Measurements from ENCODE around the gene USP34.

The USP34 gene

DNA sequence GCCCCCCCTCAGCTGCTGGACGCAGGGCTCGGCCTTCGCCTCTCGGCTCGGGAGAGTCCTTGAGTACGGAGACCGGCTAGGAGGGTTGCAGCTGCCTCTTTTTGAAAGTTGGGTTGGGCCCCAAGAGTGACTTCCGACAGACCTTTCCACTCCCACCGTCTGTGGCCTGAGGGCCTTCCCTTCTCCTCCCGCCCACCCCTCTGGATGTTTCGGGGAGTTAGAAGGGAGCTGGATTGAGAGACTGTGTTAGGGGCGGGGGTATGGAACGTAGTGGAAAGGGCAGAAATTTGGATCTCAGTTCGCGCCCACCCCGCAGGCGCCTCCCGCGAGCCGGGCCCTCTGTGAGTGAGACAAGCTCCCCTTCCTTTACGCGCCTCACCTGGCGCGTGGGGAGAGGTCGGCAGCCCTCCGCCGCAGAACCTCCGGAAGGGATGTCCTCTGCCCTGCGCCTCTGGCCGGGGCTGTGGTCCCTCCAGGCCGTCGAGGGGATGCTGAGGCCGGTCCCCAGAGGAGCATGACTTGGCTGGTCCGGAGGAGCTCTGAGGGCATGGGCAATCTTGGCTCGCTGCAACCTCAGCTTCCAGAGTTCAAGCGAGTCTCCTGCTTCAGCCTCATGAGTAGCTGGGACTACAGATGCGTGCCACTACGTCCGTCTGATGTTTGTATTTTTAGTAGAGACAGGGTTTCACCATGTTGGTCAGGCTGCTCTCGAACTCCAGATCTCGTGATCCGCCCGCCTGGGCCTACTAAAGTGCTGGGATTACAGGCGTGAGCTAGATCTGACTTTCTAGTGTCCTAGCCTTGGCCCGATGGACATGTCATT lies 292.9 kb downstream of the USP34 start:
- in situ Hi-C loops (cut with HindIII; ENCODE audit: low sequenced_read_pairs) = no loop called here
- TF ChIP-seq, protein P1, sequence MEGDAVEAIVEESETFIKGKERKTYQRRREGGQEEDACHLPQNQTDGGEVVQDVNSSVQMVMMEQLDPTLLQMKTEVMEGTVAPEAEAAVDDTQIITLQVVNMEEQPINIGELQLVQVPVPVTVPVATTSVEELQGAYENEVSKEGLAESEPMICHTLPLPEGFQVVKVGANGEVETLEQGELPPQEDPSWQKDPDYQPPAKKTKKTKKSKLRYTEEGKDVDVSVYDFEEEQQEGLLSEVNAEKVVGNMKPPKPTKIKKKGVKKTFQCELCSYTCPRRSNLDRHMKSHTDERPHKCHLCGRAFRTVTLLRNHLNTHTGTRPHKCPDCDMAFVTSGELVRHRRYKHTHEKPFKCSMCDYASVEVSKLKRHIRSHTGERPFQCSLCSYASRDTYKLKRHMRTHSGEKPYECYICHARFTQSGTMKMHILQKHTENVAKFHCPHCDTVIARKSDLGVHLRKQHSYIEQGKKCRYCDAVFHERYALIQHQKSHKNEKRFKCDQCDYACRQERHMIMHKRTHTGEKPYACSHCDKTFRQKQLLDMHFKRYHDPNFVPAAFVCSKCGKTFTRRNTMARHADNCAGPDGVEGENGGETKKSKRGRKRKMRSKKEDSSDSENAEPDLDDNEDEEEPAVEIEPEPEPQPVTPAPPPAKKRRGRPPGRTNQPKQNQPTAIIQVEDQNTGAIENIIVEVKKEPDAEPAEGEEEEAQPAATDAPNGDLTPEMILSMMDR (IDR thresholded peaks at IDR 0.05; ENCODE audit: low read depth, low read length) = no peak
- peak overlapping the region; percentile 57 for H3K4me3 ChIP-seq (ENCODE audit: low read depth, low read length)
- DNase-seq (ENCODE audit: low read depth, low spot score) = no peak

DNA sequence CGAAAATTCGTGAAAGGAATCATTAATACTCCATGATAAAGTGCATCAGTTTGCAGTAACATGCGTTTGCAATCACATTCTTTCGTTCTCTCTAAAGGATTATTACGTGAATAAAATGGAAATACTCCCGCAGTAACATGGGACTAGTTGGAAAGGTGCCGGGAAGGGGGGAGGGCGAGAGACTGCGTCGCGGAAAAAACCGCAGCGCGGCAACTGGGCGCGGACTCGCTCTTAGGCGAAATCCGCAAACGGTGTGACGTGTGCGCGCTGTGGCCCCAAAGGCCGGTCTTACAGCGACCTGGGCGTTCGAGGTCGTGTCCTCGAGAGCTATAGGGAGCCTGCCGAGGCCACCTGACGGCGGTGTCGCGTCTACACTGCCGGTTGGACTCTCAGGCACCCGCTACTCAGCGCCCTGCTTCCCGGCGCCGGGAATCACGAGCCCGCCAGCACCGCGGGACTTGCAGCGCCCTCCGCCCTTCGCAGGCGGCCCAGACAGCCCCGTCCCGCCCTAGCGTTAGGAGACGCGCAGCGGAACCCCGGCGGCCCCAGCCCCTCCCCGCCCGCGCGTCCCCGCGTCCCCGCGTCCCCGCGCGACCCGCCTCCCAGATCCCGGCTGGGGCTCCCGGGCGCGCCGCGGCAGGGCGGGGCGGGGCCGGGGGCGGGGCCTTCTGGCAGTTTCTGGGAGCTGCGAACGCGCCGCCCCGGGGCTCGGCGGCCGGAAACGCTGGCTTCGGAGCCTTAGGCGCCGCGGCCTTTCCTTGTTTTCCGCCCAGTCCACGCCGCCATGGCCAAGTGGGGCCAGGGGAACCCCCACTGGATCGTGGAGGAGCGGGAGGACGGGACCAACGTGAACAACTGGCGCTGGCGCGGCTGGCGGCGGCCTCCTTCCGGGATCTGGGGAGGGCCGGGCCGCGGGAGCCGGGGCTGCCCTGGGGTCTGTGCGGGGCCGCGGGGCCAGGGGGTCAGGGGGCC lies 293.8 kb downstream of the USP34 start:
- peak overlapping the region; percentile 67 for H3K4me3 ChIP-seq (ENCODE audit: low read depth, low read length)
- peak; percentile 93 for DNase-seq (ENCODE audit: low read depth, low spot score)
- in situ Hi-C loops (cut with HindIII; ENCODE audit: low sequenced_read_pairs) = no loop called here
- TF ChIP-seq, protein P1 (IDR thresholded peaks at IDR 0.05; ENCODE audit: low read depth, low read length) = no peak

DNA sequence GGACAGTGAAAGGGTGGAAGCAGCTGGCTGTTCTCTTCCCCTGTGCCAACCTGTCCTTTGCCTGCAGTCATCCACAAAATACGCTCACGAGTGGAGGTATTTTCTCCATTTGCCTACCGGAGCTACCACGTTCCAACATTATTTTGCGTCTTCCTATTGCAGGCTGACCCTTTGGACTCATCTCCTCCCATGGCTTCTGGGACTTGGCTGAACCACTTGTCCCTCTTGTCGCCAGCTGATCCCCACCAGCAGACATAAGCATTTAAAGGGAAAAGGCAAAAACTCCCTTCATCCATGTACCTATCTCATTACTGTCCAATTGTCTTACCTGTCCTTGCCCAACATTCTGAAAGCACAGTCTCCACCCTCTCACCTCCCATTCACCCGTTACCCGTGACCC lies 295.9 kb downstream of the USP34 start:
- in situ Hi-C loops (cut with HindIII; ENCODE audit: low sequenced_read_pairs) = no loop called here
- TF ChIP-seq, protein P1 (IDR thresholded peaks at IDR 0.05; ENCODE audit: low read depth, low read length) = no peak
- no peak overlapping the region for H3K4me3 ChIP-seq (ENCODE audit: low read depth, low read length)
- no peak for DNase-seq (ENCODE audit: low read depth, low spot score)

DNA sequence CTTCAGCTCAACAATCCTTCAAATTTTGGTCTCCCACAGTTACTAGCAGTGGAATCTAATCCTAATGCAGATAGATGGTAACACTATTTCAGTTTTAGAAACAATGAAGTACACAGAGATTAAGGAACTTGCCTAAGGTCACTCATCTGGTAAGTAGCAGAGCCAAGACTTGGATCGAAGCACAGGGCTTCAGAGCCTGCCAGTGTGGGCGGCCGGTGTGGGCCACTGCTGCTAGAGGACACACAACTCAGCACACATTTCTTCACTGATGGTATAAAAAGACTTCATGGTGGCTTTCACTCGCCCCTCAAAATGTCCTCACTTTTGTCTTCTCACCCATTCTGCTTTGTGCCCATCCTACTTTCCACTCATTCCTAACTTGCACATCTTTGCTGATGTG lies 297.8 kb downstream of the USP34 start:
- DNase-seq (ENCODE audit: low read depth, low spot score) = no peak
- H3K4me3 ChIP-seq (ENCODE audit: low read depth, low read length) = no peak overlapping the region
- TF ChIP-seq, protein P1 (IDR thresholded peaks at IDR 0.05; ENCODE audit: low read depth, low read length) = no peak
- in situ Hi-C loops (cut with HindIII; ENCODE audit: low sequenced_read_pairs) = no loop called here

DNA sequence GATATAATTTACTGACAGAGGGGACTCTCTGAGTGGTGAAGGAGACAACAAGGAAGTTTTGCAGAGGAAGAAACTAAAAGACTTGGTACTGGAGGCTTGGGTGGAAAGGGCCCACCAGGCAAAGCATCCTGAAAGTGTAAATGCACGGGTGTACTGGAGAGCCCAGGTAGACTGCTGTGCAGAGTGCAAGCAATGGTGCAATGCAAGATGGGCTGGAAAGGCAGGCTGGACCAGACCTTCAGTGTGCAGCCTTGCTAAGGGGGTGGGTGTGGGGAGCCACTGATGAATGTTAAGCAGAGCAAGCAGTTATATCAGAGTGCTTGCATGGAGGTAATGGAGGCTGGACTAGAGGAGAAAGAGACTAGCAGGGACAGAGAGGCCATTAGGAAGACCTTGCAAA lies 298.2 kb downstream of the USP34 start:
- H3K4me3 ChIP-seq (ENCODE audit: low read depth, low read length) = no peak overlapping the region
- DNase-seq (ENCODE audit: low read depth, low spot score) = no peak
- in situ Hi-C loops (cut with HindIII; ENCODE audit: low sequenced_read_pairs) = no loop called here
- TF ChIP-seq, protein P1 (IDR thresholded peaks at IDR 0.05; ENCODE audit: low read depth, low read length) = no peak

DNA sequence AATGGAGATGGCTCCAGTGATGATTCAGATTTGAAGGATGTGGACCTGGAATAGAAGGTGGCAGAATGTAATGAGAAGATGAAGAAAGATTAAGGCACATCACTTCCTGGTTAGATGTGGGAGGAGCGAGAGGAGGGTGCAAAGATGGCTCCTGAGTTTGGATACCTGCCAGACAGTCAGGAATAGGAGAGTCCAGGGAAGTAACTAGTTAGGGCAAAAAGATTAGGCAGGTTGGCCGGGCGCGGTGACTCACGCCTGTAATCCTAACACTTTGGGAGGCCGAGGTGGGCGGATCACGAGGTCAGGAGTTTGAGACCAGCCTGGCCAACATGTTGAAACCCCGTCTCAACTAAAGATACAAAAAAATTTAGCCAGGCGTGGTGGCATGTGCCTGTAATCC lies 303.3 kb downstream of the USP34 start:
- H3K4me3 ChIP-seq (ENCODE audit: low read depth, low read length) = no peak overlapping the region
- in situ Hi-C loops (cut with HindIII; ENCODE audit: low sequenced_read_pairs) = no loop called here
- TF ChIP-seq, protein P1 (IDR thresholded peaks at IDR 0.05; ENCODE audit: low read depth, low read length) = no peak
- no peak for DNase-seq (ENCODE audit: low read depth, low spot score)
